ENCODE data around the gene NEDD4.

DNA sequence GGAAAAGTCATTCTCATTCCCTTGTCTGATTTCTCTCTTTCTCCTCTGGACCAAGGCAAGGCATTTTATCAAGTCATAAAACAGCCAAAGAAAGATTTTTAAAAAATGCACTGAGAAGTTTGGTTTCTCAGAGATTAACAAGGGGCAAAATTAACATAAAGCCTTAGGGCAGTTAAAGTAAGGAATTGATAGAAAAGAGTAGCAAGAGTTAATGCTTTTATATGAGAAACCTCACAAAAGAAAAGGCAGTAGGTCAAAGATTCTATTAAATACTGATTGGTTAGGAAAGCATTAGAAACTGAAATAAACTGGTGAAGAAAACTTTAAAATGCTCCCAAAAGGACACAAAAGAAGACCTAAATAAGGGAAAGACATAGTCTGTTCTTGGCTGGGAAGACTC, 129.5 kb downstream of the NEDD4 start:
- TF ChIP-seq, protein P1, sequence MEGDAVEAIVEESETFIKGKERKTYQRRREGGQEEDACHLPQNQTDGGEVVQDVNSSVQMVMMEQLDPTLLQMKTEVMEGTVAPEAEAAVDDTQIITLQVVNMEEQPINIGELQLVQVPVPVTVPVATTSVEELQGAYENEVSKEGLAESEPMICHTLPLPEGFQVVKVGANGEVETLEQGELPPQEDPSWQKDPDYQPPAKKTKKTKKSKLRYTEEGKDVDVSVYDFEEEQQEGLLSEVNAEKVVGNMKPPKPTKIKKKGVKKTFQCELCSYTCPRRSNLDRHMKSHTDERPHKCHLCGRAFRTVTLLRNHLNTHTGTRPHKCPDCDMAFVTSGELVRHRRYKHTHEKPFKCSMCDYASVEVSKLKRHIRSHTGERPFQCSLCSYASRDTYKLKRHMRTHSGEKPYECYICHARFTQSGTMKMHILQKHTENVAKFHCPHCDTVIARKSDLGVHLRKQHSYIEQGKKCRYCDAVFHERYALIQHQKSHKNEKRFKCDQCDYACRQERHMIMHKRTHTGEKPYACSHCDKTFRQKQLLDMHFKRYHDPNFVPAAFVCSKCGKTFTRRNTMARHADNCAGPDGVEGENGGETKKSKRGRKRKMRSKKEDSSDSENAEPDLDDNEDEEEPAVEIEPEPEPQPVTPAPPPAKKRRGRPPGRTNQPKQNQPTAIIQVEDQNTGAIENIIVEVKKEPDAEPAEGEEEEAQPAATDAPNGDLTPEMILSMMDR (IDR thresholded peaks at IDR 0.05), result no peak
- TF ChIP-seq POLR2A (IDR thresholded peaks at IDR 0.05), result no peak
